Body of pancreas (tissue), 4 donors: ENCODE results near the gene WDR7. TPM values are rescaled to one million over a fixed set of nuclear protein-coding genes. Genes with fewer than 3 reads are reported as not detected.

ENCODE experiments used
- ATAC-seq: fragments of 150-250 bp; one replicate; pipeline ENCODE4 v1.9.1; 2016
- DNase-seq, 4 donors: peaks; one replicate each; pipeline ENCODE4 v3.0.0-alpha.2; 2019
- H3K27ac ChIP-seq, 4 donors: fragments of 200-600 bp; sonication (generic); 1 replicate in 3 of 4; 2 replicates in 1 of 4; pipeline versions ENCODE4 v1.5.1 to v1.6.1; 2016 to 2019; ENCODE audit warnings: mild to moderate bottlenecking in 1 of 4, mixed read lengths in 1 of 4, moderate library complexity in 1 of 4
- H3K27me3 ChIP-seq, 2 donors: fragments of 200-600 bp; sonication (generic); one replicate each; pipeline ENCODE4 v1.6.0; 2016; ENCODE audit warnings: mild to moderate bottlenecking in 1 of 2
- H3K36me3 ChIP-seq, 2 donors: fragments of 200-600 bp; sonication (generic); replicated peaks in 1 of 2; 2 replicates each; pipeline ENCODE4 v1.5.1; 2016; ENCODE audit warnings: low read depth in 2 of 2; ENCODE audit not compliant: insufficient read depth in 1 of 2
- H3K4me1 ChIP-seq: fragments of 200-600 bp; sonication (generic); one replicate; pipeline ENCODE4 v1.6.0; 2016
- H3K4me3 ChIP-seq, 2 donors: fragments of 200-600 bp; sonication (generic); 1 replicate in 1 of 2; 2 replicates in 1 of 2; pipeline ENCODE4 v1.5.1; 2016 to 2019
- H3K9me3 ChIP-seq, 3 donors: fragments of 200-600 bp; sonication (generic); 1 replicate in 2 of 3; 2 replicates in 1 of 3; pipeline ENCODE4 v1.5.1; 2016
- POLR2A ChIP-seq, 3 donors: fragments of 450-650 bp; IDR thresholded peaks; one replicate each; pipeline ENCODE4 v1.6.1; 2016; ENCODE audit warnings: antibody characterized with exemption in 3 of 3, mild to moderate bottlenecking in 2 of 3
- WGBS, 2 donors: methylation state at CpG; one replicate each; pipeline ENCODE4 v1.1.5; 2017; 5-methylcytosine and 5-hydroxymethylcytosine counted together
- intact Hi-C: fragments of 100-400 bp; cut with DNase I; formaldehyde crosslinking; loops from one replicate; pipeline ENCODE4 v1.15.1; 2023
- total RNA-seq, 2 donors: library from RNA; depleted of rRNA; stranded (reverse); fragments of >200 nt; gene quantifications; one replicate each; pipeline ENCODE4 v1.1.0, GENCODE V29; 2016
- TF ChIP-seq, protein P1 (sequence below), 7 experiments: fragments of 450-650 bp in 4 of 7; fragments of 200-600 bp in 3 of 7; sonication (generic) in 3 of 7; IDR thresholded peaks; one replicate each; pipeline ENCODE4 v1.5.1; 2016 to 2019; ENCODE audit warnings: antibody characterized with exemption in 7 of 7

WDR7 gene
- total RNA-seq, 2 donors from 2014 or later: 16.3 to 21.4 TPM

DNA sequence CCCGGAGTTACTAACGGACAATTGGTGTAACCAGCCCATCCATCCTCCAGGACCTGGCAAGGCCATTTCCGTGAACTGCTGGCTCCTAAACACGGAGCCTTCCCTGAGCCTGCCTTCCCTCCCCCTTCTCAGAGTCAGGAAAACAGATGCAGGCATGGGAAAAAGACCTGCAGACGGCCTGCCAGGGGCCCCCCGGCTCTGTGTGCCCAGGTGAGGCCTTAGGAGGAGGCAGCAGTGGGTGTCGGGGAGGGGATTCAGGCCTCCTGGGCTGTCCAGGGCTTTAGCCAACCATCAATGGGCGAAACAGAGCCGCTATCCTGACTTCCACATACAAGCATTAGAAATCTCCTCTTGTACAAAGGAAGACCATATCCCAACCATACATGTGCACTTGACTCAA, 427.5 kb downstream of the WDR7 start:
- ATAC-seq: no peak
- DNase-seq: no peak
- H3K27ac ChIP-seq: no peak overlapping the region
- intact Hi-C loops: no loop called here
- H3K9me3 ChIP-seq: no peaks in the 10 kb centered on the region
- 65 to 75% methylated on average over 8 to 9 of the region's 9 CpGs for WGBS, 2 donors
- H3K4me3 ChIP-seq: no peak overlapping the region
- no peak for TF ChIP-seq POLR2A (IDR thresholded peaks at IDR 0.05)
- TF ChIP-seq, protein P1, sequence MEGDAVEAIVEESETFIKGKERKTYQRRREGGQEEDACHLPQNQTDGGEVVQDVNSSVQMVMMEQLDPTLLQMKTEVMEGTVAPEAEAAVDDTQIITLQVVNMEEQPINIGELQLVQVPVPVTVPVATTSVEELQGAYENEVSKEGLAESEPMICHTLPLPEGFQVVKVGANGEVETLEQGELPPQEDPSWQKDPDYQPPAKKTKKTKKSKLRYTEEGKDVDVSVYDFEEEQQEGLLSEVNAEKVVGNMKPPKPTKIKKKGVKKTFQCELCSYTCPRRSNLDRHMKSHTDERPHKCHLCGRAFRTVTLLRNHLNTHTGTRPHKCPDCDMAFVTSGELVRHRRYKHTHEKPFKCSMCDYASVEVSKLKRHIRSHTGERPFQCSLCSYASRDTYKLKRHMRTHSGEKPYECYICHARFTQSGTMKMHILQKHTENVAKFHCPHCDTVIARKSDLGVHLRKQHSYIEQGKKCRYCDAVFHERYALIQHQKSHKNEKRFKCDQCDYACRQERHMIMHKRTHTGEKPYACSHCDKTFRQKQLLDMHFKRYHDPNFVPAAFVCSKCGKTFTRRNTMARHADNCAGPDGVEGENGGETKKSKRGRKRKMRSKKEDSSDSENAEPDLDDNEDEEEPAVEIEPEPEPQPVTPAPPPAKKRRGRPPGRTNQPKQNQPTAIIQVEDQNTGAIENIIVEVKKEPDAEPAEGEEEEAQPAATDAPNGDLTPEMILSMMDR (IDR thresholded peaks at IDR 0.05): no peak
- no peaks in the 10 kb centered on the region for H3K4me1 ChIP-seq
- no peaks in the 10 kb centered on the region for H3K36me3 ChIP-seq
- no peaks in the 10 kb centered on the region for H3K27me3 ChIP-seq

DNA sequence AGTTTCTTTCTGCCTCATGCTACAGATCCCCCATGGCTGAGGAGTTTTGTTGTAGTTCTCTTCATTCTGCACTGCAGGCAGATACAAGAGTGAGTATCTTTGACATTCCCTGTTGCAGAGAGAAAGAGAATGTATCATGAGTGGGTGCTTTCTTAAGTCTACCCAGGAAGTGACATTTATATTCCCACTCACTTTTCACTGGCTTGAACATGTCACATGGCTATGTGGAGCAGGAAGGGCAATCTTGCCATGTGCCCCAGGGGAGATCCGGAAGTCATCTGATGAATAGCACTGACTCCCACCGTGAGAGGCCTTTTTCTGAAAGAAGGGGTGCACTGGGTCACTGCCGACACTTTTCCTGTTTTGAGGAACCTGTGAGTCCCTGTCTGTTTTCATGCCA, 429.3 kb downstream of the WDR7 start:
- H3K4me3 ChIP-seq: no peak overlapping the region
- DNase-seq (no peak), ATAC-seq (no peak)
- no peaks in the 10 kb centered on the region for H3K4me1 ChIP-seq
- no peaks in the 10 kb centered on the region for H3K27me3 ChIP-seq
- 63 to 86% methylated on average over 3 of the region's 3 CpGs for WGBS, 2 donors
- H3K27ac ChIP-seq: no peak overlapping the region
- no peaks in the 10 kb centered on the region for H3K36me3 ChIP-seq
- intact Hi-C loops: no loop called here
- TF ChIP-seq, protein P1 (IDR thresholded peaks at IDR 0.05): no peak
- TF ChIP-seq POLR2A (IDR thresholded peaks at IDR 0.05): no peak
- H3K9me3 ChIP-seq: no peaks in the 10 kb centered on the region

DNA sequence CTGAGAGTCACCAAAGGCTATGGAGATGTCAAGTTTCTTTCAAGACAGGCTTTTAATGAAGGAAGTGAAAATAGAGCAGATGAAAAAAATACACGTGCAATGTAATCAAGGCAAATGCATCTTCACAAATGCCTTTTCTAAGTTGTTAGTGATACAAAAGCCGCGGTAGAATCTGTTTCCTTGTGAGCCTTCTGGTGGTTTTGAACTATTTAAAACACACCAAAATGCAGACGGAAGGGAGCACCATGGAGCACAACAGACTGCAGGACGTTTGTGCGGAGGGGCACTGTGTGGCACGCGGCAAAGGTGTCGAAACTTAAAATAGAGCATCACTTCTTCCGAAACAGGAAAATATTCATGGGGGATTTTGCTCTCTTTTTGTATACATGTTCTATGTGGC, 430.7 kb downstream of the WDR7 start:
- no peak overlapping the region for H3K27ac ChIP-seq
- DNase-seq (no peak), ATAC-seq (no peak)
- no peaks in the 10 kb centered on the region for H3K36me3 ChIP-seq
- TF ChIP-seq, protein P1 (IDR thresholded peaks at IDR 0.05): no peak
- TF ChIP-seq POLR2A (IDR thresholded peaks at IDR 0.05): no peak
- H3K9me3 ChIP-seq: no peaks in the 10 kb centered on the region
- intact Hi-C loops: no loop called here
- H3K27me3 ChIP-seq: no peaks in the 10 kb centered on the region
- whole genome bisulfite sequencing, 2 donors: 72 to 76% methylated on average over 10 of the region's 10 CpGs
- H3K4me3 ChIP-seq: no peak overlapping the region
- no peaks in the 10 kb centered on the region for H3K4me1 ChIP-seq

DNA sequence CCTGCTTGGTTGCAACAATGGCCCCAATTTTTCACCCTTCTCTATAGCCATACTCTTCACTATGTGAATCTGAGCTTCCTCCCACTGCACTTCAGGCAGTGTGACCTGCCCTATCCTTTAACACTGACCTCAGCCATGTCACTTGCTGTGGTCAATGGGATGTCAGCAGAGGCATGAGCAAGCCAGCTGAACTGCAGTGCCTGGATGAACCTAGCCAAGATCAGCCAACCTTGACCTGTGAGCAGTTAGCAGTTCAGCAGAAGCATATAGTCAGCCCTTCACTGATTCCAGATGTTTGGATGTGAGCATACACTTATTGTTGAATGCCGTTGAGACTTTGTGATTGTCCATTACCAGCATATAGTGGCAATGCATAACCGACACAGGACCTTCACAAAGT, 432.3 kb downstream of the WDR7 start:
- 56 to 84% methylated on average over 2 of the region's 2 CpGs for WGBS, 2 donors

More for the DNA sequence above, 432.3 kb downstream of the WDR7 start:
- TF ChIP-seq, protein P1 (IDR thresholded peaks at IDR 0.05): no peak
- no peak for TF ChIP-seq POLR2A (IDR thresholded peaks at IDR 0.05)
- Histone ChIP-seq H3K36me3 (no peaks in the 10 kb centered on the region), H3K27me3 (no peaks in the 10 kb centered on the region), H3K4me1 (no peaks in the 10 kb centered on the region), H3K9me3 (no peaks in the 10 kb centered on the region), H3K27ac (no peak overlapping the region), H3K4me3 (no peak overlapping the region)
- intact Hi-C loops: no loop called here
- no peak for DNase-seq
- no peak for ATAC-seq
